ENCODE measurements around the gene ARHGEF28. TPM values are rescaled to one million over a fixed set of nuclear protein-coding genes. Genes with fewer than 3 reads are reported as not detected.

Gene ARHGEF28
- total and polyA plus RNA-seq, 2 of the 13 experiments (the other 11 are each of a cell fraction or from before 2014, with no cell fraction given), result 17.4 to 34.1 TPM

DNA sequence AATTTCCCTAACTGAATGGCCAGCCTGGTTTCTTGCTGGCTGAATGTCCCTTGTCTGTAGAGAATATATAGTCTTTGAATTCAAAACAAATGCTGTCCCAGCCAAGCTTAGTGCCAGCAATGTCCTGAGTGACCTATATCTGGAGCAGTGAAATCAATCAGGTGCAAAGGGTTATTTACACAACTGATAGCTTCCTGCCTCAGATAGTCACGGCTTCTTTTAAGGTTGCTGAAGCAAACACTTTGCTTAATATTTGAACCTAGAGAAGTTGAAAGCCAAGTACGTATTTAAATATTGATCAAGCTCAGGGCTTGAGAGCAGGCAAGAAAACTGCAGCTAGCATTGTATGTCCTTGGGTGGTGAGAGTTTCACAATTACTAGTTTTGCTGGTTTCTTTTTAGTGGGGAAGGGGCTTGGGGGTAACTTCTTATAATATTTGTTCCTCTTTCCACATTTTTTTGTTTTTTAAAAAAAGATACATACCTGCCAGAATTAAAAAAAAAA is 2.0 kb upstream of the ARHGEF28 start (continued):
- TF ChIP-seq EHMT2 (IDR thresholded peaks at IDR 0.05; ENCODE audit: borderline replicate concordance, low read depth, low read length) (no peak), SKIL (CRISPR knock-in tag; IDR thresholded peaks at IDR 0.05; ENCODE audit: borderline replicate concordance) (peak; percentile 96), GFI1 (CRISPR knock-in tag; IDR thresholded peaks at IDR 0.05; ENCODE audit: borderline replicate concordance) (peak; percentile 91), MTF1 (CRISPR knock-in tag; IDR thresholded peaks at IDR 0.05) (no peak), THAP11 (CRISPR knock-in tag; IDR thresholded peaks at IDR 0.05) (peak; percentile 39), ISL2 (CRISPR knock-in tag; IDR thresholded peaks at IDR 0.05) (peak; percentile 100), NCOA1 (CRISPR knock-in tag; IDR thresholded peaks at IDR 0.05) (peak; percentile 71), JUN (CRISPR knock-in tag; IDR thresholded peaks at IDR 0.05) (peak; percentile 54; the same call in 1 of the 2 replicates), LCORL (IDR thresholded peaks at IDR 0.05) (no peak), LCORL (CRISPR knock-in tag; IDR thresholded peaks at IDR 0.05) (peak; percentile 81), ATF7 (IDR thresholded peaks at IDR 0.05) (no peak), ATF7 (CRISPR knock-in tag; IDR thresholded peaks at IDR 0.05) (no peak), JUNB (CRISPR knock-in tag; IDR thresholded peaks at IDR 0.05; ENCODE audit: borderline replicate concordance) (peak; percentile 30; the same call in 1 of the 2 replicates), ZBTB10 (CRISPR knock-in tag; IDR thresholded peaks at IDR 0.05; ENCODE audit: borderline replicate concordance) (peak; percentile 34; the same call in 1 of the 2 replicates), DNMT1 (CRISPR knock-in tag; IDR thresholded peaks at IDR 0.05) (no peak), ZC3H13 (CRISPR knock-in tag; IDR thresholded peaks at IDR 0.05) (no peak), BCL6 (CRISPR knock-in tag; IDR thresholded peaks at IDR 0.05) (peak; percentile 97)
- TF ChIP-seq, protein P1, sequence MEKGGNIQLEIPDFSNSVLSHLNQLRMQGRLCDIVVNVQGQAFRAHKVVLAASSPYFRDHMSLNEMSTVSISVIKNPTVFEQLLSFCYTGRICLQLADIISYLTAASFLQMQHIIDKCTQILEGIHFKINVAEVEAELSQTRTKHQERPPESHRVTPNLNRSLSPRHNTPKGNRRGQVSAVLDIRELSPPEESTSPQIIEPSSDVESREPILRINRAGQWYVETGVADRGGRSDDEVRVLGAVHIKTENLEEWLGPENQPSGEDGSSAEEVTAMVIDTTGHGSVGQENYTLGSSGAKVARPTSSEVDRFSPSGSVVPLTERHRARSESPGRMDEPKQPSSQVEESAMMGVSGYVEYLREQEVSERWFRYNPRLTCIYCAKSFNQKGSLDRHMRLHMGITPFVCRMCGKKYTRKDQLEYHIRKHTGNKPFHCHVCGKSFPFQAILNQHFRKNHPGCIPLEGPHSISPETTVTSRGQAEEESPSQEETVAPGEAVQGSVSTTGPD (CRISPR knock-in tag; IDR thresholded peaks at IDR 0.05), result 0 out of 2 replicates have a peak, but pooled peaks have one; percentile 38
- TF ChIP-seq, protein P2, sequence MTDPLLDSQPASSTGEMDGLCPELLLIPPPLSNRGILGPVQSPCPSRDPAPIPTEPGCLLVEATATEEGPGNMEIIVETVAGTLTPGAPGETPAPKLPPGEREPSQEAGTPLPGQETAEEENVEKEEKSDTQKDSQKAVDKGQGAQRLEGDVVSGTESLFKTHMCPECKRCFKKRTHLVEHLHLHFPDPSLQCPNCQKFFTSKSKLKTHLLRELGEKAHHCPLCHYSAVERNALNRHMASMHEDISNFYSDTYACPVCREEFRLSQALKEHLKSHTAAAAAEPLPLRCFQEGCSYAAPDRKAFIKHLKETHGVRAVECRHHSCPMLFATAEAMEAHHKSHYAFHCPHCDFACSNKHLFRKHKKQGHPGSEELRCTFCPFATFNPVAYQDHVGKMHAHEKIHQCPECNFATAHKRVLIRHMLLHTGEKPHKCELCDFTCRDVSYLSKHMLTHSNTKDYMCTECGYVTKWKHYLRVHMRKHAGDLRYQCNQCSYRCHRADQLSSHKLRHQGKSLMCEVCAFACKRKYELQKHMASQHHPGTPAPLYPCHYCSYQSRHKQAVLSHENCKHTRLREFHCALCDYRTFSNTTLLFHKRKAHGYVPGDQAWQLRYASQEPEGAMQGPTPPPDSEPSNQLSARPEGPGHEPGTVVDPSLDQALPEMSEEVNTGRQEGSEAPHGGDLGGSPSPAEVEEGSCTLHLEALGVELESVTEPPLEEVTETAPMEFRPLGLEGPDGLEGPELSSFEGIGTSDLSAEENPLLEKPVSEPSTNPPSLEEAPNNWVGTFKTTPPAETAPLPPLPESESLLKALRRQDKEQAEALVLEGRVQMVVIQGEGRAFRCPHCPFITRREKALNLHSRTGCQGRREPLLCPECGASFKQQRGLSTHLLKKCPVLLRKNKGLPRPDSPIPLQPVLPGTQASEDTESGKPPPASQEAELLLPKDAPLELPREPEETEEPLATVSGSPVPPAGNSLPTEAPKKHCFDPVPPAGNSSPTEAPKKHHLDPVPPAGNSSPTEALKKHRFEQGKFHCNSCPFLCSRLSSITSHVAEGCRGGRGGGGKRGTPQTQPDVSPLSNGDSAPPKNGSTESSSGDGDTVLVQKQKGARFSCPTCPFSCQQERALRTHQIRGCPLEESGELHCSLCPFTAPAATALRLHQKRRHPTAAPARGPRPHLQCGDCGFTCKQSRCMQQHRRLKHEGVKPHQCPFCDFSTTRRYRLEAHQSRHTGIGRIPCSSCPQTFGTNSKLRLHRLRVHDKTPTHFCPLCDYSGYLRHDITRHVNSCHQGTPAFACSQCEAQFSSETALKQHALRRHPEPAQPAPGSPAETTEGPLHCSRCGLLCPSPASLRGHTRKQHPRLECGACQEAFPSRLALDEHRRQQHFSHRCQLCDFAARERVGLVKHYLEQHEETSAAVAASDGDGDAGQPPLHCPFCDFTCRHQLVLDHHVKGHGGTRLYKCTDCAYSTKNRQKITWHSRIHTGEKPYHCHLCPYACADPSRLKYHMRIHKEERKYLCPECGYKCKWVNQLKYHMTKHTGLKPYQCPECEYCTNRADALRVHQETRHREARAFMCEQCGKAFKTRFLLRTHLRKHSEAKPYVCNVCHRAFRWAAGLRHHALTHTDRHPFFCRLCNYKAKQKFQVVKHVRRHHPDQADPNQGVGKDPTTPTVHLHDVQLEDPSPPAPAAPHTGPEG (CRISPR knock-in tag; IDR thresholded peaks at IDR 0.05), result 0 out of 2 replicates have a peak, but pooled peaks have one; percentile 27
